Measurements from ENCODE around the gene OSBPL3.
A peak's percentile ranks its signal among the peaks of the same experiment; 100 is the strongest.
"Not testable (repeated sequence)": the region's sequence is repeated elsewhere in the genome, so short reads cannot be mapped to it uniquely, and the experiment has no call there.

Gene OSBPL3

GRCh38 chr7:24979863-24980533 lies at the start of gene OSBPL3:
OSBPL3 (minus strand) TSS chr7:24980178; CDS start chr7:24892472, 87,706 bp downstream.
- Mint-ChIP-seq H3K27ac (peak within 1 kb of the TSS; percentile 96), H3K4me1 (peaks cover 57% of the 10 kb centered on the region)
- ATAC-seq: peak; percentile 88

GRCh38 chr7:25029075-25029474 lies 49.1 kb upstream of the OSBPL3 start:
- Mint-ChIP-seq H3K36me3 (peaks cover 7% of the 10 kb centered on the region), H3K27ac (peak overlapping the region; percentile 93), H3K4me1 (peaks cover 43% of the 10 kb centered on the region), H3K4me3 (peak overlapping the region; percentile 9), H3K9me3 (no peaks in the 10 kb centered on the region)
- peak; percentile 39 for ATAC-seq
- DNase-seq (ENCODE audit: low spot score in 2 of 2): no peak

More at GRCh38 chr7:24979863-24980533, at the start of gene OSBPL3:
- peak; percentile 96 to 99 for DNase-seq (ENCODE audit: low spot score in 2 of 2)
- H3K9me3 Mint-ChIP-seq: no peaks in the 10 kb centered on the region
- H3K36me3 Mint-ChIP-seq: peaks cover 29% of the 10 kb centered on the region
- peak within 1 kb of the TSS; percentile 94 for H3K4me3 Mint-ChIP-seq

GRCh38 chr7:25028370-25029021 lies 48.5 kb upstream of the OSBPL3 start:
- Mint-ChIP-seq H3K36me3 (peaks cover 7% of the 10 kb centered on the region), H3K4me1 (peaks cover 43% of the 10 kb centered on the region), H3K27ac (peak overlapping the region; percentile 93), H3K4me3 (peak overlapping the region; percentile 9), H3K9me3 (no peaks in the 10 kb centered on the region)
- no peak for DNase-seq (ENCODE audit: low spot score in 2 of 2)
- ATAC-seq: peak; percentile 88

- no peak for DNase-seq (ENCODE audit: low spot score in 2 of 2)
- no peak overlapping the region for H3K4me3 Mint-ChIP-seq
- H3K36me3 Mint-ChIP-seq: peaks cover 7% of the 10 kb centered on the region
- no peaks in the 10 kb centered on the region for H3K9me3 Mint-ChIP-seq
- H3K27ac Mint-ChIP-seq: no peak overlapping the region
- peaks cover 42% of the 10 kb centered on the region for H3K4me1 Mint-ChIP-seq
- no peak for ATAC-seq
Observed at GRCh38 chr7:25026156-25026555, 46.2 kb upstream of the OSBPL3 start.

- H3K9me3 Mint-ChIP-seq: no peaks in the 10 kb centered on the region
- H3K27ac Mint-ChIP-seq: no peak overlapping the region
- H3K4me3 Mint-ChIP-seq: no peak overlapping the region
- H3K4me1 Mint-ChIP-seq: peaks cover 35% of the 10 kb centered on the region
- no peak for DNase-seq (ENCODE audit: low spot score in 2 of 2)
- no peak for ATAC-seq
- H3K36me3 Mint-ChIP-seq: peaks cover 7% of the 10 kb centered on the region
Observed at GRCh38 chr7:25025218-25025671, 45.3 kb upstream of the OSBPL3 start.

GRCh38 chr7:25024066-25024465 lies 44.1 kb upstream of the OSBPL3 start:
- Mint-ChIP-seq H3K27ac (no peak overlapping the region), H3K9me3 (no peaks in the 10 kb centered on the region), H3K4me1 (peaks cover 27% of the 10 kb centered on the region), H3K36me3 (peaks cover 7% of the 10 kb centered on the region), H3K4me3 (no peak overlapping the region)
- DNase-seq (ENCODE audit: low spot score in 2 of 2): no peak
- ATAC-seq: no peak

- H3K4me3 Mint-ChIP-seq; H3K36me3 Mint-ChIP-seq; H3K27ac Mint-ChIP-seq; ATAC-seq; H3K4me1 Mint-ChIP-seq; H3K9me3 Mint-ChIP-seq; DNase-seq (ENCODE audit: low spot score in 2 of 2): not testable (repeated sequence)
Observed at GRCh38 chr7:25017671-25018070, 37.7 kb upstream of the OSBPL3 start.

GRCh38 chr7:25014756-25015155 lies 34.8 kb upstream of the OSBPL3 start:
- no peaks in the 10 kb centered on the region for H3K4me1 Mint-ChIP-seq
- DNase-seq (ENCODE audit: low spot score in 2 of 2): no peak
- ATAC-seq: no peak
- H3K27ac Mint-ChIP-seq: no peak overlapping the region
- no peaks in the 10 kb centered on the region for H3K9me3 Mint-ChIP-seq
- H3K36me3 Mint-ChIP-seq: no peaks in the 10 kb centered on the region
- H3K4me3 Mint-ChIP-seq: no peak overlapping the region

- ATAC-seq; H3K4me3 Mint-ChIP-seq; DNase-seq (ENCODE audit: low spot score in 2 of 2); H3K27ac Mint-ChIP-seq; H3K36me3 Mint-ChIP-seq; H3K4me1 Mint-ChIP-seq; H3K9me3 Mint-ChIP-seq: not testable (repeated sequence)
Observed at GRCh38 chr7:25012710-25013109, 32.7 kb upstream of the OSBPL3 start.

GRCh38 chr7:25012254-25012653 lies 32.3 kb upstream of the OSBPL3 start:
- Mint-ChIP-seq H3K4me3 (no peak overlapping the region), H3K36me3 (no peaks in the 10 kb centered on the region), H3K9me3 (no peaks in the 10 kb centered on the region), H3K4me1 (no peaks in the 10 kb centered on the region), H3K27ac (no peak overlapping the region)
- peak; percentile 64 for ATAC-seq
- no peak for DNase-seq (ENCODE audit: low spot score in 2 of 2)

- Mint-ChIP-seq H3K4me3 (no peak overlapping the region), H3K4me1 (peaks cover 7% of the 10 kb centered on the region), H3K27ac (no peak overlapping the region), H3K36me3 (no peaks in the 10 kb centered on the region), H3K9me3 (no peaks in the 10 kb centered on the region)
- ATAC-seq (no peak), DNase-seq (ENCODE audit: low spot score in 2 of 2) (no peak)
Observed at GRCh38 chr7:25009257-25009656, 29.3 kb upstream of the OSBPL3 start.

- ATAC-seq: peak; percentile 85
- Mint-ChIP-seq H3K9me3 (no peaks in the 10 kb centered on the region), H3K4me3 (no peak overlapping the region), H3K27ac (no peak overlapping the region), H3K36me3 (no peaks in the 10 kb centered on the region), H3K4me1 (peaks cover 7% of the 10 kb centered on the region)
- no peak for DNase-seq (ENCODE audit: low spot score in 2 of 2)
Observed at GRCh38 chr7:25007668-25008067, 27.7 kb upstream of the OSBPL3 start.

GRCh38 chr7:25006276-25006675 lies 26.3 kb upstream of the OSBPL3 start:
- ATAC-seq (peak; percentile 39), DNase-seq (ENCODE audit: low spot score in 2 of 2) (no peak)
- no peaks in the 10 kb centered on the region for H3K9me3 Mint-ChIP-seq

GRCh38 chr7:25005658-25006057 lies 25.7 kb upstream of the OSBPL3 start:
- no peaks in the 10 kb centered on the region for H3K36me3 Mint-ChIP-seq
- H3K4me3 Mint-ChIP-seq: no peak overlapping the region
- no peak for DNase-seq (ENCODE audit: low spot score in 2 of 2)
- H3K4me1 Mint-ChIP-seq: peaks cover 7% of the 10 kb centered on the region
- no peak for ATAC-seq
- H3K9me3 Mint-ChIP-seq: peaks cover 4% of the 10 kb centered on the region
- no peak overlapping the region for H3K27ac Mint-ChIP-seq

More at GRCh38 chr7:25006276-25006675, 26.3 kb upstream of the OSBPL3 start:
- Mint-ChIP-seq H3K27ac (no peak overlapping the region), H3K36me3 (no peaks in the 10 kb centered on the region), H3K4me1 (peaks cover 7% of the 10 kb centered on the region), H3K4me3 (no peak overlapping the region)

GRCh38 chr7:25002786-25003185 lies 22.8 kb upstream of the OSBPL3 start:
- H3K9me3 Mint-ChIP-seq: peaks cover 9% of the 10 kb centered on the region
- H3K27ac Mint-ChIP-seq: no peak overlapping the region
- H3K4me1 Mint-ChIP-seq: peaks cover 7% of the 10 kb centered on the region
- no peak for DNase-seq (ENCODE audit: low spot score in 2 of 2)
- no peak overlapping the region for H3K4me3 Mint-ChIP-seq
- ATAC-seq: no peak
- H3K36me3 Mint-ChIP-seq: no peaks in the 10 kb centered on the region

- H3K4me1 Mint-ChIP-seq: no peaks in the 10 kb centered on the region
- ATAC-seq (no peak), DNase-seq (ENCODE audit: low spot score in 2 of 2) (no peak)
- no peak overlapping the region for H3K4me3 Mint-ChIP-seq
- H3K27ac Mint-ChIP-seq: no peak overlapping the region
- H3K9me3 Mint-ChIP-seq: peaks cover 3% of the 10 kb centered on the region
- H3K36me3 Mint-ChIP-seq: no peaks in the 10 kb centered on the region
Observed at GRCh38 chr7:24995466-24995865, 15.5 kb upstream of the OSBPL3 start.

All from stimulated activated effector memory CD8-positive, alpha-beta T cell treated with anti-CD3 and anti-CD28 coated beads, Interleukin-12 subunit alpha, Interleukin-12 subunit beta, amount 100 ng/mL, for 72 hours (primary cell).